Measurements from ENCODE around the gene ELK4. TPM values are rescaled to one million over a fixed set of nuclear protein-coding genes. Genes with fewer than 3 reads are reported as not detected.

ELK4 gene
- total and polyA plus RNA-seq, 12 donors = 4.7 to 45.6 (median 38.9) TPM

GRCh38 chr1:205670150-205670446 lies 38.3 kb upstream of the ELK4 start:
- Histone ChIP-seq H3K4me1 (peaks cover 0 to 36% (median 11%) of the 10 kb centered on the region in 9 donors), H3K27ac (no peak overlapping the region), H3K9me3 (no peaks in the 10 kb centered on the region), H3K4me3 (no peak overlapping the region), H3K27me3 (peaks cover 0 to 3% (median 0%) of the 10 kb centered on the region in 7 donors), H3K36me3 (no peaks in the 10 kb centered on the region)
- WGBS, 2 donors = 84 to 87% methylated on average over 5 of the region's 5 CpGs
- DNase-seq (no peak), ATAC-seq (no peak)
- intact Hi-C loops (cut with DNase I) = loop anchor here in 2 of 10 donors (5.0 to 10.0 kb wide), 3 partner anchors 37 to 305 kb away; no protein-coding TSS in a partner anchor
- TF ChIP-seq CTCF (IDR thresholded peaks at IDR 0.05) = no peak

- ATAC-seq (peak in 1 of 8 donors; percentile 9), DNase-seq (no peak)
- no peaks in the 10 kb centered on the region for H3K36me3 ChIP-seq
- intact Hi-C loops (cut with DNase I) = loop anchor here in 4 of 10 donors (5.0 to 10.0 kb wide), 5 partner anchors 33 to 305 kb away; no protein-coding TSS in a partner anchor
- WGBS, 2 donors = 69 to 74% methylated on average over 20 of the region's 20 CpGs
- peaks cover 0 to 3% (median 0%) of the 10 kb centered on the region in 7 donors for H3K27me3 ChIP-seq
- no peak for TF ChIP-seq CTCF (IDR thresholded peaks at IDR 0.05)
- no peak overlapping the region for H3K27ac ChIP-seq
- H3K4me1 ChIP-seq = peaks cover 0 to 36% (median 12%) of the 10 kb centered on the region in 9 donors
- no peaks in the 10 kb centered on the region for H3K9me3 ChIP-seq
- no peak overlapping the region for H3K4me3 ChIP-seq
Observed at GRCh38 chr1:205669341-205670149, 37.7 kb upstream of the ELK4 start.

GRCh38 chr1:205668951-205669340 lies 37.1 kb upstream of the ELK4 start:
- intact Hi-C loops (cut with DNase I) = loop anchor here in 2 of 10 donors (5.0 to 10.0 kb wide), 2 partner anchors 33 to 246 kb away; no protein-coding TSS in a partner anchor
- no peaks in the 10 kb centered on the region for H3K9me3 ChIP-seq
- H3K36me3 ChIP-seq = no peaks in the 10 kb centered on the region
- no peak for TF ChIP-seq CTCF (IDR thresholded peaks at IDR 0.05)
- DNase-seq (no peak), ATAC-seq (no peak)
- peaks cover 0 to 3% (median 0%) of the 10 kb centered on the region in 7 donors for H3K27me3 ChIP-seq
- WGBS, 2 donors = 73 to 77% methylated on average over 5 of the region's 5 CpGs
- peaks cover 0 to 36% (median 12%) of the 10 kb centered on the region in 9 donors for H3K4me1 ChIP-seq
- H3K4me3 ChIP-seq = no peak overlapping the region
- H3K27ac ChIP-seq = no peak overlapping the region

GRCh38 chr1:205667909-205668643 lies 36.3 kb upstream of the ELK4 start:
- ATAC-seq = no peak
- intact Hi-C loops (cut with DNase I) = loop anchor here in 2 of 10 donors (5.0 to 10.0 kb wide), 2 partner anchors 34 to 247 kb away; no protein-coding TSS in a partner anchor
- Histone ChIP-seq H3K9me3 (no peaks in the 10 kb centered on the region), H3K36me3 (peaks cover 0 to 4% (median 0%) of the 10 kb centered on the region in 9 donors), H3K4me3 (no peak overlapping the region), H3K4me1 (peaks cover 0 to 38% (median 12%) of the 10 kb centered on the region in 9 donors), H3K27ac (no peak overlapping the region), H3K27me3 (peaks cover 0 to 3% (median 0%) of the 10 kb centered on the region in 7 donors)
- 85% methylated on average over 11 of the region's 11 CpGs for WGBS, 2 donors
- no peak for DNase-seq
- no peak for TF ChIP-seq CTCF (IDR thresholded peaks at IDR 0.05)

Data from heart right ventricle (tissue), 16 donors.